ENCODE data around the gene SPCS2. TPM values are rescaled to one million over a fixed set of nuclear protein-coding genes. Genes with fewer than 3 reads are reported as not detected.
"Not testable (repeated sequence)": the region's sequence is repeated elsewhere in the genome, so short reads cannot be mapped to it uniquely, and the experiment has no call there.

Gene SPCS2
- total and polyA plus RNA-seq, 4 donors, result 32.4 to 186 (median 59.6) TPM

DNA sequence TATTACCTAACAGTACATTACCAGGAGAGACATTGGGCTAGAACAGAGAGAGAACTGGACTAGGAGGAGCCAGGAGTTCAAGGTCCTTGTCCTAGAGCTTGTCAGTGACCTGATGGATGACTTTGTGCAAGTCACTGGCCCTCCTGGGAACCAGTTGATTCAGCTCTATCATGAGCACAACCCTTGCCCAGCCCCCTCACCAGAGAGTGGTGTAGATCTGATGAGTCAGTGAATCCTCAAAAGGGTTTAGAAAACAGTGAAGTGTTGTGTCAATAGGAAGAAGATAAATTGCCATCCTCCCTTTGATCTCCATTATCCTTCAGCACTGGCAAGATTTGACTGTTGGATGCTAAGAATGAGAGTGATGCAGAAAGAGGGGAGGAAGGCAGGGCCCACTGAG, 64.0 kb downstream of the SPCS2 start (continued):
- TF ChIP-seq, protein P1, sequence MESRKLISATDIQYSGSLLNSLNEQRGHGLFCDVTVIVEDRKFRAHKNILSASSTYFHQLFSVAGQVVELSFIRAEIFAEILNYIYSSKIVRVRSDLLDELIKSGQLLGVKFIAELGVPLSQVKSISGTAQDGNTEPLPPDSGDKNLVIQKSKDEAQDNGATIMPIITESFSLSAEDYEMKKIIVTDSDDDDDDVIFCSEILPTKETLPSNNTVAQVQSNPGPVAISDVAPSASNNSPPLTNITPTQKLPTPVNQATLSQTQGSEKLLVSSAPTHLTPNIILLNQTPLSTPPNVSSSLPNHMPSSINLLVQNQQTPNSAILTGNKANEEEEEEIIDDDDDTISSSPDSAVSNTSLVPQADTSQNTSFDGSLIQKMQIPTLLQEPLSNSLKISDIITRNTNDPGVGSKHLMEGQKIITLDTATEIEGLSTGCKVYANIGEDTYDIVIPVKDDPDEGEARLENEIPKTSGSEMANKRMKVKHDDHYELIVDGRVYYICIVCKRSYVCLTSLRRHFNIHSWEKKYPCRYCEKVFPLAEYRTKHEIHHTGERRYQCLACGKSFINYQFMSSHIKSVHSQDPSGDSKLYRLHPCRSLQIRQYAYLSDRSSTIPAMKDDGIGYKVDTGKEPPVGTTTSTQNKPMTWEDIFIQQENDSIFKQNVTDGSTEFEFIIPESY (IDR thresholded peaks at IDR 0.05), result no peak

DNA sequence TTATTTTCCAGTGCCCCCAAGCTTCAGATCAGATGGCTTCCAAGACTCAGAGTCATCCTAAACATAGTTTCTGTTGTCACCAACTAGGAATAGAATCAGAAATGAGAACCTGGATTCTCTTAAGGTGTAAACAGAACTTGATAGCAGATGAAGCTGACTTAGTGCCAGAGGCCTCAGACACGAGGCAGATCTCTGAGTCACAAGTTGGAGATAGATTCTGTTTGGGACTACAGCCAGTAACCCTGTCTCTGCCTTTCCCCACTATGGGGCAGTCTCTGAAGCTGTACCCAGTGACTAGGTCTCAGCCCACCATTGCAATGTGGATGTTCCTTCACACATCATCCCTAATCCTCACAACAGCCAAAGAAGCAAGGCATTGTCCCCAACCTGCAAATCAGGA, 65.1 kb downstream of the SPCS2 start:
- no peak for DNase-seq (ENCODE audit: low spot score)
- Histone ChIP-seq H3K36me3 (ENCODE audit: control insufficient read depth in 4 of 4, insufficient read depth in 3 of 4, low read depth in 1 of 4, low read length in 3 of 4) (peaks cover 0 to 20% (median 16%) of the 10 kb centered on the region in 4 donors), H3K27me3 (ENCODE audit: control insufficient read depth in 4 of 4, insufficient read depth in 4 of 4, low read length in 3 of 4) (no peaks in the 10 kb centered on the region), H3K9ac (ENCODE audit: low read depth in 1 of 2, low read length in 2 of 2) (no peak overlapping the region), H3K27ac (ENCODE audit: low read depth in 1 of 2, low read length in 2 of 2) (no peak overlapping the region), H3K9me3 (ENCODE audit: control insufficient read depth in 4 of 4, low read length in 3 of 4) (no peaks in the 10 kb centered on the region), H3K4me1 (ENCODE audit: control insufficient read depth in 4 of 4, insufficient read depth in 4 of 4, low read length in 3 of 4) (no peaks in the 10 kb centered on the region), H3K4me3 (ENCODE audit: low read depth in 1 of 3, low read length in 3 of 3) (no peak overlapping the region)
- WGBS, result 35% methylated on average over 1 of the region's 1 CpG
- no peak for TF ChIP-seq EGR1 (IDR thresholded peaks at IDR 0.05; ENCODE audit: low read depth in 2 of 2)
- TF ChIP-seq, protein P2, sequence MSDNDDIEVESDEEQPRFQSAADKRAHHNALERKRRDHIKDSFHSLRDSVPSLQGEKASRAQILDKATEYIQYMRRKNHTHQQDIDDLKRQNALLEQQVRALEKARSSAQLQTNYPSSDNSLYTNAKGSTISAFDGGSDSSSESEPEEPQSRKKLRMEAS (IDR thresholded peaks at IDR 0.05), result no peak
- no peak for TF ChIP-seq GABPA (IDR thresholded peaks at IDR 0.05 in 1 of 2, conservative IDR thresholded peaks at IDR 0.05 in 1 of 2)
- no peak for TF ChIP-seq HNF4A (conservative IDR thresholded peaks at IDR 0.05)
- no peak for TF ChIP-seq TAF1 (conservative IDR thresholded peaks at IDR 0.05)
- TF ChIP-seq NR2F2 (IDR thresholded peaks at IDR 0.05), result no peak
- TF ChIP-seq, protein P3, sequence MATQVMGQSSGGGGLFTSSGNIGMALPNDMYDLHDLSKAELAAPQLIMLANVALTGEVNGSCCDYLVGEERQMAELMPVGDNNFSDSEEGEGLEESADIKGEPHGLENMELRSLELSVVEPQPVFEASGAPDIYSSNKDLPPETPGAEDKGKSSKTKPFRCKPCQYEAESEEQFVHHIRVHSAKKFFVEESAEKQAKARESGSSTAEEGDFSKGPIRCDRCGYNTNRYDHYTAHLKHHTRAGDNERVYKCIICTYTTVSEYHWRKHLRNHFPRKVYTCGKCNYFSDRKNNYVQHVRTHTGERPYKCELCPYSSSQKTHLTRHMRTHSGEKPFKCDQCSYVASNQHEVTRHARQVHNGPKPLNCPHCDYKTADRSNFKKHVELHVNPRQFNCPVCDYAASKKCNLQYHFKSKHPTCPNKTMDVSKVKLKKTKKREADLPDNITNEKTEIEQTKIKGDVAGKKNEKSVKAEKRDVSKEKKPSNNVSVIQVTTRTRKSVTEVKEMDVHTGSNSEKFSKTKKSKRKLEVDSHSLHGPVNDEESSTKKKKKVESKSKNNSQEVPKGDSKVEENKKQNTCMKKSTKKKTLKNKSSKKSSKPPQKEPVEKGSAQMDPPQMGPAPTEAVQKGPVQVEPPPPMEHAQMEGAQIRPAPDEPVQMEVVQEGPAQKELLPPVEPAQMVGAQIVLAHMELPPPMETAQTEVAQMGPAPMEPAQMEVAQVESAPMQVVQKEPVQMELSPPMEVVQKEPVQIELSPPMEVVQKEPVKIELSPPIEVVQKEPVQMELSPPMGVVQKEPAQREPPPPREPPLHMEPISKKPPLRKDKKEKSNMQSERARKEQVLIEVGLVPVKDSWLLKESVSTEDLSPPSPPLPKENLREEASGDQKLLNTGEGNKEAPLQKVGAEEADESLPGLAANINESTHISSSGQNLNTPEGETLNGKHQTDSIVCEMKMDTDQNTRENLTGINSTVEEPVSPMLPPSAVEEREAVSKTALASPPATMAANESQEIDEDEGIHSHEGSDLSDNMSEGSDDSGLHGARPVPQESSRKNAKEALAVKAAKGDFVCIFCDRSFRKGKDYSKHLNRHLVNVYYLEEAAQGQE (IDR thresholded peaks at IDR 0.05), result no peak
- TF ChIP-seq JUND (IDR thresholded peaks at IDR 0.05), result no peak
- no peak for TF ChIP-seq FOXA2 (IDR thresholded peaks at IDR 0.05)
- TF ChIP-seq FOXA1 (IDR thresholded peaks at IDR 0.05), result no peak
- TF ChIP-seq, protein P4, sequence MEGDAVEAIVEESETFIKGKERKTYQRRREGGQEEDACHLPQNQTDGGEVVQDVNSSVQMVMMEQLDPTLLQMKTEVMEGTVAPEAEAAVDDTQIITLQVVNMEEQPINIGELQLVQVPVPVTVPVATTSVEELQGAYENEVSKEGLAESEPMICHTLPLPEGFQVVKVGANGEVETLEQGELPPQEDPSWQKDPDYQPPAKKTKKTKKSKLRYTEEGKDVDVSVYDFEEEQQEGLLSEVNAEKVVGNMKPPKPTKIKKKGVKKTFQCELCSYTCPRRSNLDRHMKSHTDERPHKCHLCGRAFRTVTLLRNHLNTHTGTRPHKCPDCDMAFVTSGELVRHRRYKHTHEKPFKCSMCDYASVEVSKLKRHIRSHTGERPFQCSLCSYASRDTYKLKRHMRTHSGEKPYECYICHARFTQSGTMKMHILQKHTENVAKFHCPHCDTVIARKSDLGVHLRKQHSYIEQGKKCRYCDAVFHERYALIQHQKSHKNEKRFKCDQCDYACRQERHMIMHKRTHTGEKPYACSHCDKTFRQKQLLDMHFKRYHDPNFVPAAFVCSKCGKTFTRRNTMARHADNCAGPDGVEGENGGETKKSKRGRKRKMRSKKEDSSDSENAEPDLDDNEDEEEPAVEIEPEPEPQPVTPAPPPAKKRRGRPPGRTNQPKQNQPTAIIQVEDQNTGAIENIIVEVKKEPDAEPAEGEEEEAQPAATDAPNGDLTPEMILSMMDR (IDR thresholded peaks at IDR 0.05; ENCODE audit: low read depth, low read length, missing input control), result no peak
- TF ChIP-seq SP1 (IDR thresholded peaks at IDR 0.05), result no peak
- no peak for TF ChIP-seq YY1 (IDR thresholded peaks at IDR 0.05)
- TF ChIP-seq, protein P5, sequence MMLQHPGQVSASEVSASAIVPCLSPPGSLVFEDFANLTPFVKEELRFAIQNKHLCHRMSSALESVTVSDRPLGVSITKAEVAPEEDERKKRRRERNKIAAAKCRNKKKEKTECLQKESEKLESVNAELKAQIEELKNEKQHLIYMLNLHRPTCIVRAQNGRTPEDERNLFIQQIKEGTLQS (IDR thresholded peaks at IDR 0.05), result no peak
- TF ChIP-seq, protein P1 (IDR thresholded peaks at IDR 0.05), result no peak
- no peak for TF ChIP-seq HNF4G (IDR thresholded peaks at IDR 0.05)
- no peak for TF ChIP-seq RAD21 (IDR thresholded peaks at IDR 0.05)
- TF ChIP-seq RXRA (IDR thresholded peaks at IDR 0.05), result no peak

DNA sequence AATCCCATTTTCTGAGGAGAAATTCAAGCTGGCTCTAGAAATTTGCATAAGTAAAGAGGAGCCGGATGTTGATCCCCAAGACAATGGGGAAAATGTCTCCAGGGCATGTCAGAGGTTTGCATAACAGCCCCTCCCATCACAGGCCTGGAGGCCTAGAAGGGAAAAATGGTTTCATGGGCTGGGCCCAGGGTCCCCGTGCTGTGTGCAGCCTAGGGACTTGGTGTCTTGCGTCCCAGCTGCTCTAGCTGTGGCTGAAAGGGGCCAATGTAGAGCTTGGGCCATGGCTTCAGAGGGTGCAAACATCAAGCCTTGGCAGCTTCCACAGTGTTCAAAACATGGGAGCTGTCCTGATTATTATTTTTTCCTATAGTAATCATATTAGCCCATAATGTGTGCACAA, 70.1 kb downstream of the SPCS2 start:
- not testable (repeated sequence) for H3K27ac ChIP-seq (ENCODE audit: low read depth in 1 of 2, low read length in 2 of 2); H3K27me3 ChIP-seq (ENCODE audit: control insufficient read depth in 4 of 4, insufficient read depth in 4 of 4, low read length in 3 of 4); H3K9ac ChIP-seq (ENCODE audit: low read depth in 1 of 2, low read length in 2 of 2); H3K9me3 ChIP-seq (ENCODE audit: control insufficient read depth in 4 of 4, low read length in 3 of 4); DNase-seq (ENCODE audit: low spot score); H3K36me3 ChIP-seq (ENCODE audit: control insufficient read depth in 4 of 4, insufficient read depth in 3 of 4, low read depth in 1 of 4, low read length in 3 of 4); H3K4me3 ChIP-seq (ENCODE audit: low read depth in 1 of 3, low read length in 3 of 3); H3K4me1 ChIP-seq (ENCODE audit: control insufficient read depth in 4 of 4, insufficient read depth in 4 of 4, low read length in 3 of 4)
- WGBS, result 98% methylated on average over 3 of the region's 3 CpGs

DNA sequence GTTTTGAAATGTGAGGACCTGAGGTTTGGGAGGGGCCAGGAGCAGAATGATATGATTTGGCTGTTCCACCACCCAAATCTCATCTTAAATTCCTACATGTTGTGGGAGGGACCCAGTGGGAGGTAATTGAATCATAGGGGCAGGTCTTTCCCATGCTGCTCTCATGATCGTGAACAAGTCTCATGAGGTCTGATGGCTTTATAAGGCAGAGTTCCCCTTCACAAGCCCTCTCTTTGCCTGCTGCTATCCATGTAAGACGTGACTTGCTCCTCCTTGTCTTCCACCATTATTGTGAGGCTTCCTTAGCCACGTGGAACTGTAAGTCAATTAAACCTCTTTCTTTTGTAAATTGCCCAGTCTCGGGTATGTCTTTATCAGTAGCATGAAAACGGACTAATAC, 71.3 kb downstream of the SPCS2 start:
- not testable (repeated sequence) for H3K9me3 ChIP-seq (ENCODE audit: control insufficient read depth in 4 of 4, low read length in 3 of 4); DNase-seq (ENCODE audit: low spot score); H3K27ac ChIP-seq (ENCODE audit: low read depth in 1 of 2, low read length in 2 of 2); H3K4me1 ChIP-seq (ENCODE audit: control insufficient read depth in 4 of 4, insufficient read depth in 4 of 4, low read length in 3 of 4); H3K27me3 ChIP-seq (ENCODE audit: control insufficient read depth in 4 of 4, insufficient read depth in 4 of 4, low read length in 3 of 4); H3K4me3 ChIP-seq (ENCODE audit: low read depth in 1 of 3, low read length in 3 of 3); H3K36me3 ChIP-seq (ENCODE audit: control insufficient read depth in 4 of 4, insufficient read depth in 3 of 4, low read depth in 1 of 4, low read length in 3 of 4); H3K9ac ChIP-seq (ENCODE audit: low read depth in 1 of 2, low read length in 2 of 2)
- 89% methylated on average over 5 of the region's 5 CpGs for WGBS
